NCI-H774 (cell line): ENCODE data around the gene MR1.

Source experiments
- DNase-seq: peaks from one replicate; lab custom pipeline; 2025; lab: John Stamatoyannopoulos, UW

Gene MR1

DNA sequence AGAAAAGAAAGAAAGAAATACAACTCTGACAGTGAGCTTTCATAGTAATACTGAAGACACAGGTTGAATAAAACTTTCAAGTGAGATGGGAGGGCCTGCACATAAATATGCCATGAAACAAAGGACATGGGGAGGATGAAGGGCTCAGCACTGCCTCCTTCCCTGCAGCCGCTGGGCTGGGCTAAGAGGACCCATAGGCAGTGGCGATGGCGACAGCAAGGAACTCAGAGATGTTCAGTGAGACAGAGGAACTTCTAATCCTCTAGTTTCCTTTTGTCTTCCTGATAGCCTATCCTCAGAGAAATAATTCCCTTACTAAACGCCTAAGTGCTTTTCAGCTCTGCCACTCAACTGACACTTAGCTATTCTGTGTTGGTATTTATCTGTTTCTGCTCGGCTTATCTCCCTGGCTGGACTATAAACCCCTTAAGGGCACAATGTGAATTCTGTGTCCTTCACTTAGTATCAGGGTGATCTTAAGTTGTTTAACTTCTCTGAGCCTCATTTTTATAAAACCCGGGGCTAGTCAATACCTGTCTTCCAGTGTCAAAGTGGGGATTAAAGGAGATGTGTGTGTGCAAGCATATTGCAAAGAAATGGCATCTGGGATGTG is 30.3 kb downstream of the MR1 start:
- DNase-seq, result no peak

DNA sequence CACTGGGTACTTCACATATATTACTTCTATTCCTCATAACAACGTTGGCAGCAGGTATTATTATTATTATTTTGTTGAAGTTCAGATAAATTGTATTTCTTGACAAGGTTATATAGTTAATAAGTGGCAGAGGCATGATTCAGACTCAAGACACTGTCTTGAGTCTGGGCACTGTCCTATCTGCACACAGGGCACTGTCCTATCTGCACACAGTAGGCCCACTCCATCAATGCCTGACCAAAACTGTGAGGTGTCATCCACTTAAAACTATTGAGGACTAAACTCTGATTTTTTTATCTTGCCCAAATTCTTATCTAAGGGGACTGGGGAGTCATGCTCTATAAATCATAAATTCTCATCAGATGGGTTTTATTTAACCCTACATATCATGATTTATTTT is 30.9 kb downstream of the MR1 start:
- no peak for DNase-seq

DNA sequence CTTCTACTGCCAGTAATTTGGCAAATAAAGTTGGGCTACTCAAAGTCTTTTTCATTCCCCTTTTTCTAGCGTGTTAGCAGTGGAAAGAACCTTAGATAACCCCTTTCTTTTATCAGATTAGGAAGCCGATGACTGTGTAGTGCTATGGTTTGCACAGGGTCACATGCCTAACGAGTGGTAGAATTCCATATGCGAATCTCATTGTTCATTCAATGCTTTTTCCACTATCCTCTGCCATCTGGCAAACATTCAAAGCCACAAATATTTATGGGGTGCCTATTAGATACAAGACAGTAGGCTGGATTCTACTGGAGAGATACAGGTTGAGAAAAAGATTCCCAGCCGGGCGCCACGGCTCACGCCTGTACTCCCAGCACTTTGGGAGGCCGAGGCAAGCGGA is 39.9 kb downstream of the MR1 start:
- DNase-seq, result no peak

DNA sequence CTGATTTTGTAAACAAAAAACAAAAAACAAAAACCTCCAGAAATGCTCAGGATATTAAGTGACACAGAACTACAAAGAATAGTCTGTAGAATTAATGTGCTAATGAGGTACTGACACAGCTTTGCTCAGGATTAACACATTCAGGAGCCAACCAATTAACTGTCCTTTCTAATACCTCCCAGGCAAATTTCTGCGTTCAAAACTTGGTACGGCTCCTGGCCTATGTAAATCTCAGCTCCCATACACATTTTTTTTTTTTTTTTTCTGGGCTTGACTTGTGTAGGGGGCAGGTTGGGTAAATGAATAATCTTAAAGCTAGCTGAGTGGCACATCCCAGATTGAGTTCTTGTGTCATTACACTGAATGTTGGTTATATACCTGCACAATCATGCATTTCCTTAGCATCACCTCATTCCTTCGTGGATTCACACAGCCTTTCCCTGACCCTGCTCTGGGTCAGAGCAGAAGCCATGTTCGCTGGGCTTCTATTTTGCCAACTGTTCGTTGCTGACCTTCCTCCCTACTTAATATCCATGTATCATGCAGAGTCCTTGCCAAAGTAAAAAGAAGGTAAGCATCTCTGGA is 42.1 kb downstream of the MR1 start:
- DNase-seq, result no peak

GRCh38 chr1:181076852-181077251 is 43.1 kb downstream of the MR1 start:
- DNase-seq, result no peak

GRCh38 chr1:181077576-181078242 is 43.9 kb downstream of the MR1 start:
- no peak for DNase-seq

DNA sequence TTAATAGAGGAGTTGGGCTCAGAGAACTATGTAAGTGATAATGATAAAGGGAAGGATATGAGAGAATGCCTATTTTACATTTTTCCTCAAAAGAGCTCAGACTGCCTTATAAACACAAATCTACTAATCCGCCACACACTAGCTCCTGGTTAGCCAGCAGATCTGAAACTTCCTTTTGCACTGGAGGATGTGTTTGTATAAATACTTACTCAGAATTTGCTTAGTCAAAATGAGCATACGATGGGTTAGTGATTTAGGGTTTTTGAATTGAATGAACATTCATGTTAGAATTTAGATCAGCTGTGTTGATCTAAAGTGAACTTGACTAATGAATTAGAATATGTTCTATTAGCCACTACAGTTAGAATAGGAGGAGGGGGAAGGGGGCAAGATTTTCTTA is 45.6 kb downstream of the MR1 start:
- DNase-seq, result no peak

- no peak for DNase-seq
Observed at GRCh38 chr1:181079920-181080319, 46.1 kb downstream of the MR1 start.

DNA sequence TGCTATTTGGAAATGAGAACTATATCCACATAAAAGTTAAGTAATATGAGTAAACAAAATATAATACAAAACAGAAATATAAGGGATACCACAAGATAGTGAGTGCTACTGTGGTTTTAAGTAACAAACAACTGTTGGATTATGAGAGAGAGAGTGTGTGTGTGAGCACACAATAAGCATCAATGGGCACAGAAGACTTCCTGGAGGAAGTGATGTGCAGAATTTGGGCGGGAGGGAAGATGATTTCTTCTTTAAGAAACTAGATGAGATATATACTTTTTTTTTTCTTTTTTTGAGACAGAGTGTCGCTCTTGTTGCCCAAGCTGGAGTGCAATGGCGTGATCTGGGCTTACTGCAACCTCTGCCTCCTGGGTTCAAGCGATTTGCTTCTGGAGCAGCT is 46.8 kb downstream of the MR1 start:
- DNase-seq, result no peak

DNA sequence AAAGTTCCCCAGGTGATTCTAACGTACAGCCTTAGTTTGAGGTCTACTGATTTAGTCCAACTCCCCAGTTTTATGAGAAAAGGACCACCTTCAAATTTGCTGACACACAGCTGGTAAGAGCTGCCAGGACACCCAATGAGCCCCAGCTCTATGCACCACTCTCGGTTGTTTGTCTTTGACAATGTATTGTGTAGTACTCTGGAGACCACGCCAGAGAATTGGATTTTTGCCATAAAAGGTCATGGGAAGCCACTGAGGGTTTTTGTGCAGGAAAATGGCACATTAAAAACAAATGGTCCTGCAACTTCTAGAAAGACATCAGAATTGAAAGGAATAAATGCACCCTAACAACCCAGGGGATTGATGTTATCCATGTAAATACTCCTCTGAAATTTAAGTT is 47.6 kb downstream of the MR1 start:
- DNase-seq, result peak; percentile 48

GRCh38 chr1:181083842-181084605 is 50.2 kb downstream of the MR1 start:
- DNase-seq, result peak; percentile 81

GRCh38 chr1:181084606-181084969 is 50.8 kb downstream of the MR1 start:
- no peak for DNase-seq

GRCh38 chr1:181086091-181086490 is 52.3 kb downstream of the MR1 start:
- no peak for DNase-seq

GRCh38 chr1:181086926-181087325 is 53.1 kb downstream of the MR1 start:
- DNase-seq, result no peak

GRCh38 chr1:181087400-181087901 is 53.7 kb downstream of the MR1 start:
- DNase-seq, result no peak

GRCh38 chr1:181088079-181089016 is 54.6 kb downstream of the MR1 start, which contains the start of gene IER5:
IER5 (plus strand) TSS chr1:181088700; CDS start chr1:181088903, 203 bp downstream.
- peak; percentile 96 for DNase-seq

DNA sequence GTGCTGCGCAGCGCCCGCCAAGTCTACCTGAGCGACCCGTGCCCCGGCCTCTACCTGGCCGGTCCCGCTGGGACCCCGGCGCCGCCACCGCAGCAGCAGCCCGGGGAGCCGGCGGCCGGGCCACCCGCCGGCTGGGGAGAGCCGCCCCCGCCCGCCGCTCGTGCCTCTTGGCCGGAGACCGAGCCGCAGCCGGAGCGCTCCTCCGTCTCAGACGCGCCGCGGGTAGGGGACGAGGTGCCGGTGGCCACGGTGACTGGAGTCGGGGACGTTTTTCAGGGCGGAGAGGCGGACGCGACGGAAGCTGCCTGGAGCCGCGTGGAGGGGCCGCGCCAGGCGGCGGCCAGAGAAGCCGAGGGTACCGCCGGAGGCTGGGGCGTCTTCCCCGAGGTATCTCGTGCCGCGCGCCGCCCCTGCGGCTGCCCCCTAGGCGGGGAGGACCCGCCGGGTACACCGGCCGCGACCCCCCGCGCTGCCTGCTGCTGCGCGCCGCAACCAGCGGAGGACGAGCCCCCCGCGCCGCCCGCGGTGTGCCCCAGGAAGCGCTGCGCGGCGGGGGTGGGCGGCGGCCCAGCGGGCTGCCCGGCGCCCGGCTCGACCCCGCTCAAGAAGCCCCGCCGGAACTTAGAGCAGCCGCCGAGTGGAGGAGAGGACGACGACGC is 55.4 kb downstream of the MR1 start:
- no peak for DNase-seq

DNA sequence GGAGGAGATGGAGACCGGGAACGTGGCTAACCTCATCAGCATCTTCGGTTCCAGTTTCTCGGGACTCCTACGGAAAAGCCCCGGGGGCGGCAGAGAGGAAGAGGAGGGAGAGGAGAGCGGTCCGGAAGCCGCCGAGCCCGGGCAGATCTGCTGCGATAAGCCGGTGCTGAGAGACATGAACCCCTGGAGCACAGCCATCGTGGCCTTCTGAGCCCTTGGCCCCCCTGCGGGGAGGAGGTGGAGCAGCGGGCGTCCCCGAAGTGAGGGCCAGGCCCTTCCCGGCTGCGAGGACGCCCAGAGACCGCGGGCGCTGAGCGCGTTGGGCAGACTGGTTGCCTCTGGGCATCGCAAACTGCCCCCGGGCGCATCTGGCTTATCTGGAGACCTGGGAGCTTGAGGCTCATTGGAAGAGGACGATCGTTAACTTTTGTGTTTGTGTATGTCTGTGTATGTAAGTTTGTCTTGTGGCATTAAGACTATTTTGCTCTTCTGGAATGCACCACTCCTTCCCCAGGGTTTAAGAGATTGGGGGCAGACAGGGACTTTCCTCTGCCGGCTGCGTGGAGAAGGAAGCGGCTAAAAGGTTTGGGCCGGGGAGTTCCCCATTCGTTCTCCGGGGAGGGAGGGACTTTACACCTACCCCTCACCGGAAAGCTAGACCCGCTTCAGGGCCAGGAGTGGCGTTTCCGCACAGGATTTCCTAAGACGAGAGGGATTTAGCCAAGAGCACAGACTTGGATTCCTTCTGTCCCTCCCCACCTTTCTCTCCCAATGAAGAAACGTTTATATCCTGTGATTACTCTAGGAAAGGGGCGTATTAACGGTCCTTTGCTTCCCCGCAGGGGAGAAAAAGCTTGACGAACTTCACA is 56.1 kb downstream of the MR1 start:
- peak; percentile 27 for DNase-seq

DNA sequence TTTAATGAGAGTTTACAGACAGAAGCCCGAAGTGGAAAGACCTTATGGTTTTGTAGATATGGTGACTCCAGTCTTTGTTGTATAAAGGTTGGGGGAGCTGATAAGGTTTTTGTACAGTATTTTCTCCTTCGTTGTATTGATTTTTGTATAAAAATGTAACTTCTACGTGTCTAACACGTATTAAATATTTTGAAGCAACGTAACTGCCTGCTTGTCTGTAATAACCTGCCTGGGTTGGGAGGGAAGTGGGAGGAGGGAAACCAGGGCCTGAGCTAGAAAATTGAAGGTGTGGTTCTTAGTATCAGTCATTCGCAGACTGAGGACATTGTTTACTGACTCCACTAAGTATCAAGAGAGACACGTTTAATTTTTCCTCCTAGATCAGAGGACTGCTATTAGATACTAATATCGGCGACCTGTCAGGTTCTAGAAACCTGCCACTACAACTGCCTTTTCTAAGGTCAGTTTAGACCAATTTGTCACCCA is 56.9 kb downstream of the MR1 start:
- no peak for DNase-seq
